Panc1 (cell line): ENCODE results near the gene ASXL3.

ENCODE experiments used
- POLR2AphosphoS5 ChIP-seq: IDR thresholded peaks from 2 replicates; pipeline ENCODE4 v1.6.1; 2012; ENCODE audit warnings: mild to moderate bottlenecking, low read depth, low read length, moderate library complexity
- REST ChIP-seq, 2 experiments: IDR thresholded peaks; 2 replicates each; pipeline ENCODE4 v1.6.1; 2011 to 2012; ENCODE audit warnings: low read depth in 2 of 2, control low read depth in 1 of 2, low read length in 1 of 2, mild to moderate bottlenecking in 1 of 2, moderate library complexity in 1 of 2; ENCODE audit not compliant: insufficient read depth in 1 of 2
- TF ChIP-seq, protein P1 (sequence below): fragments of 450-650 bp; IDR thresholded peaks from 2 replicates; pipeline ENCODE4 v1.5.1; 2017; ENCODE audit warnings: mild to moderate bottlenecking

DNA sequence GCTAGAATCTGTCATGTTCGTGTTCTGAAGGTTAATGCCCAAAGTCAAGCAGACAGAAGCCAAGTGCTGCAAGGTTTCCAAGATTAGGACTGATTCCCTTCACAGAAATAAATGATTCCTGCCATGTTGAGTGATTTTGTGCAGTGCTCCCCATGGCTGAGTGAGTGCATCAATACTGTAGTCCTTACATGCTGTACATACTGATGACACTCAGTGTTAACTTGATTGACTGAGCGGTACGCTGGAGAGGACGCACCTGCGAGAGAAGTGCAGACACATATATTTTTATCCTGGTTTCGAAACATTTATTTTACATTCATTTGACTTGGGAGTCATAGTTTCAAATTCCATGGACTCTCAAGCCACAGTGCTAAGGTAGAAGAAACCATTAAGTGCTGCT, 92.0 kb downstream of the ASXL3 start:
- TF ChIP-seq REST (IDR thresholded peaks at IDR 0.05; ENCODE audit: insufficient read depth in 1 of 2, low read depth in 2 of 2, low read length in 1 of 2): no peak
- TF ChIP-seq, protein P1, sequence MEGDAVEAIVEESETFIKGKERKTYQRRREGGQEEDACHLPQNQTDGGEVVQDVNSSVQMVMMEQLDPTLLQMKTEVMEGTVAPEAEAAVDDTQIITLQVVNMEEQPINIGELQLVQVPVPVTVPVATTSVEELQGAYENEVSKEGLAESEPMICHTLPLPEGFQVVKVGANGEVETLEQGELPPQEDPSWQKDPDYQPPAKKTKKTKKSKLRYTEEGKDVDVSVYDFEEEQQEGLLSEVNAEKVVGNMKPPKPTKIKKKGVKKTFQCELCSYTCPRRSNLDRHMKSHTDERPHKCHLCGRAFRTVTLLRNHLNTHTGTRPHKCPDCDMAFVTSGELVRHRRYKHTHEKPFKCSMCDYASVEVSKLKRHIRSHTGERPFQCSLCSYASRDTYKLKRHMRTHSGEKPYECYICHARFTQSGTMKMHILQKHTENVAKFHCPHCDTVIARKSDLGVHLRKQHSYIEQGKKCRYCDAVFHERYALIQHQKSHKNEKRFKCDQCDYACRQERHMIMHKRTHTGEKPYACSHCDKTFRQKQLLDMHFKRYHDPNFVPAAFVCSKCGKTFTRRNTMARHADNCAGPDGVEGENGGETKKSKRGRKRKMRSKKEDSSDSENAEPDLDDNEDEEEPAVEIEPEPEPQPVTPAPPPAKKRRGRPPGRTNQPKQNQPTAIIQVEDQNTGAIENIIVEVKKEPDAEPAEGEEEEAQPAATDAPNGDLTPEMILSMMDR: no peak
- no peak for TF ChIP-seq POLR2AphosphoS5
